Stimulated activated effector memory CD8-positive, alpha-beta T cell treated with anti-CD3 and anti-CD28 coated beads, Interleukin-12 subunit alpha, Interleukin-12 subunit beta, amount 100 ng/mL, for 72 hours (primary cell): ENCODE data around the gene CEACAM4.
A peak's percentile ranks its signal among the peaks of the same experiment; 100 is the strongest.
"Not testable (repeated sequence)": the region's sequence is repeated elsewhere in the genome, so short reads cannot be mapped to it uniquely, and the experiment has no call there.

Source experiments
- ATAC-seq: fragments of 150-1000 bp; cut with Tn5 transposase; 2 replicates; pipeline ENCODE4 v1.10.0; 2021
- DNase-seq, 2 donors: peaks; one replicate each; pipeline ENCODE4 v3.0.0; 2021 to 2022; ENCODE audit warnings: low spot score in 2 of 2
- H3K27ac Mint-ChIP-seq: one replicate; pipeline ENCODE4 v1.8.0; 2022; ENCODE audit warnings: mild to moderate bottlenecking, mixed read lengths
- H3K36me3 Mint-ChIP-seq: one replicate; pipeline ENCODE4 v1.8.0; 2022; ENCODE audit warnings: mild to moderate bottlenecking, mixed read lengths
- H3K4me1 Mint-ChIP-seq: one replicate; pipeline ENCODE4 v1.8.0; 2022; ENCODE audit warnings: mixed read lengths
- H3K4me3 Mint-ChIP-seq: one replicate; pipeline ENCODE4 v1.8.0; 2022; ENCODE audit warnings: mild to moderate bottlenecking, mixed read lengths
- H3K9me3 Mint-ChIP-seq: one replicate; pipeline ENCODE4 v1.8.0; 2022; ENCODE audit warnings: mixed read lengths

CEACAM4 gene

GRCh38 chr19:41626877-41627276 lies at the start of gene CEACAM4:
CEACAM4 (minus strand) TSS chr19:41627074; CDS start chr19:41626963, 111 bp downstream.
- ATAC-seq (no peak), DNase-seq (no peak)
- Mint-ChIP-seq H3K9me3 (no peaks in the 10 kb centered on the region), H3K4me1 (no peaks in the 10 kb centered on the region), H3K36me3 (no peaks in the 10 kb centered on the region), H3K4me3 (no peak within 1 kb of the TSS), H3K27ac (peak within 1 kb of the TSS; percentile 23)

- Mint-ChIP-seq H3K36me3 (no peaks in the 10 kb centered on the region), H3K9me3 (peaks cover 3% of the 10 kb centered on the region), H3K4me3 (no peak overlapping the region), H3K27ac (no peak overlapping the region), H3K4me1 (no peaks in the 10 kb centered on the region)
- no peak for ATAC-seq
- no peak for DNase-seq
Measured at GRCh38 chr19:41671486-41671885, 44.6 kb upstream of the CEACAM4 start.

GRCh38 chr19:41670755-41671154 lies 43.9 kb upstream of the CEACAM4 start:
- no peak overlapping the region for H3K4me3 Mint-ChIP-seq
- H3K9me3 Mint-ChIP-seq = peaks cover 3% of the 10 kb centered on the region
- H3K27ac Mint-ChIP-seq = no peak overlapping the region
- H3K36me3 Mint-ChIP-seq = no peaks in the 10 kb centered on the region
- H3K4me1 Mint-ChIP-seq = no peaks in the 10 kb centered on the region
- no peak for DNase-seq
- ATAC-seq = no peak

DNA sequence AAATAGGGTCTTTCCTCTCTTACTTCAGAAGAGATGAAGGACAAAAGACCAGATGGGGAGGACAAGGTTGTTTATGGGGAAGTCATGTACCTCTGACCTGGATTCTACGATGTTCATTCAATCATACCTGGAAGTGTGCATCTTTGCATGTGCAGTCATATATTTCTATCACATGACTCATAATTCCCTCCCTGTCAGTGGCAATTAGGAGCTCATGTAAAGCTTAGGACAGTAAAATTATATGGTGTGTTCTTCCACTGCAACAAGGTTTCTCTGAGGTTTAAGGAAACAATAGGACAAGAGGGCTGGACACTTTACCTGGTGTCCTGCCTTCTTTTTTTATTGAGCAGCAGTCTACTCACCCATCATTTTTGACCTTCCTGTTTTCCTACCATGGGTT lies 41.4 kb upstream of the CEACAM4 start:
- Mint-ChIP-seq H3K9me3 (peaks cover 8% of the 10 kb centered on the region), H3K36me3 (no peaks in the 10 kb centered on the region), H3K27ac (no peak overlapping the region), H3K4me1 (no peaks in the 10 kb centered on the region), H3K4me3 (no peak overlapping the region)
- DNase-seq (no peak), ATAC-seq (no peak)

DNA sequence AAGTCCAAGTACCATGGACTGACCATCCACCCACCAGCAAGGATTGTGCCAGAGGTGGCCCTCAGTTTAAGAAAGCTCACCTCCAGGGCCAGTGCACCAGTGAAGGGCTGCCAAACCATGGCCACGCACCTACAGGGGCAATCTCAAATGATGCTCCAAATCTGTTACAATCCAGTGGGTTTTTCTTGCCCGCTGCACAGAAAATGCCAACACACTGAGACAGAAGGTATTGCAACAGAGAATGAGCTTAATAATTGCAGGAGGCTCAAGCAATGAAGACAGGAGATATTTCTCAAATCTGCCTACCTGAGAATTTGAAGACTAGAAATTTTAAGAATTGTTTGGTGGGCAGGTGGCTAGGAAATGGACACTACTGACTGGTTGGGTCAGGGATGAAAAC lies 39.2 kb upstream of the CEACAM4 start:
- DNase-seq (no peak), ATAC-seq (no peak)
- no peak overlapping the region for H3K27ac Mint-ChIP-seq
- H3K4me1 Mint-ChIP-seq = no peaks in the 10 kb centered on the region
- peaks cover 8% of the 10 kb centered on the region for H3K9me3 Mint-ChIP-seq
- no peaks in the 10 kb centered on the region for H3K36me3 Mint-ChIP-seq
- H3K4me3 Mint-ChIP-seq = no peak overlapping the region

GRCh38 chr19:41657157-41657556 lies 30.3 kb upstream of the CEACAM4 start:
- Mint-ChIP-seq H3K4me1 (peaks cover 18% of the 10 kb centered on the region), H3K36me3 (no peaks in the 10 kb centered on the region), H3K9me3 (peaks cover 5% of the 10 kb centered on the region), H3K27ac (peak overlapping the region; percentile 85), H3K4me3 (peak overlapping the region; percentile 11)
- ATAC-seq (peak; percentile 48), DNase-seq (no peak)

DNA sequence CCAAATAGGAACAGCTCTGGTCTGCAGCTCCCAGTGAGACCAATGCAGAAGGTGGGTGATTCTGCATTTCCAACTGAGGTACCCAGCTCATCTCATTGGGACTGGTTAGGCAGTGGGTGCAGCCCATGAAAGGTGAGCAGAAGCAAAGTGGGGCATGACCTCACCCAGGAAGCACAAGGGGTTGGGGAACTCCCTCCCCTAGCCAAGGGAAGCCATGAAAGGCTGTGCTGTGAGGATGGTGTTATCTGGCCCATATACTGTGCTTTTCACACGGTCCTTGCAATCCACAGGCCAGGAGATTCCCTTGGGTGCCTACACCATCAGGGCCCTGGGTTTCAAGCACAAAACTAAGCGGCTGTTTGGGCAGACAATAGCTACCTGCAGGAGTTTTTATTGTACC lies 29.9 kb upstream of the CEACAM4 start:
- H3K9me3 Mint-ChIP-seq, H3K36me3 Mint-ChIP-seq, DNase-seq: not testable (repeated sequence)
- peak; percentile 83 for ATAC-seq
- peak overlapping the region; percentile 11 for H3K4me3 Mint-ChIP-seq
- H3K4me1 Mint-ChIP-seq = peaks cover 18% of the 10 kb centered on the region
- peak overlapping the region; percentile 85 for H3K27ac Mint-ChIP-seq

- H3K4me3 Mint-ChIP-seq = no peak overlapping the region
- H3K27ac Mint-ChIP-seq = no peak overlapping the region
- H3K9me3 Mint-ChIP-seq = no peaks in the 10 kb centered on the region
Measured at GRCh38 chr19:41652250-41652649, 25.4 kb upstream of the CEACAM4 start.

GRCh38 chr19:41649827-41650226 lies 23.0 kb upstream of the CEACAM4 start:
- ATAC-seq (no peak), DNase-seq (no peak)
- Mint-ChIP-seq H3K4me3 (no peak overlapping the region), H3K4me1 (peaks cover 5% of the 10 kb centered on the region), H3K27ac (no peak overlapping the region), H3K36me3 (no peaks in the 10 kb centered on the region), H3K9me3 (no peaks in the 10 kb centered on the region)

More at GRCh38 chr19:41652250-41652649, 25.4 kb upstream of the CEACAM4 start:
- DNase-seq (no peak), ATAC-seq (no peak)
- Mint-ChIP-seq H3K36me3 (no peaks in the 10 kb centered on the region), H3K4me1 (peaks cover 14% of the 10 kb centered on the region)

DNA sequence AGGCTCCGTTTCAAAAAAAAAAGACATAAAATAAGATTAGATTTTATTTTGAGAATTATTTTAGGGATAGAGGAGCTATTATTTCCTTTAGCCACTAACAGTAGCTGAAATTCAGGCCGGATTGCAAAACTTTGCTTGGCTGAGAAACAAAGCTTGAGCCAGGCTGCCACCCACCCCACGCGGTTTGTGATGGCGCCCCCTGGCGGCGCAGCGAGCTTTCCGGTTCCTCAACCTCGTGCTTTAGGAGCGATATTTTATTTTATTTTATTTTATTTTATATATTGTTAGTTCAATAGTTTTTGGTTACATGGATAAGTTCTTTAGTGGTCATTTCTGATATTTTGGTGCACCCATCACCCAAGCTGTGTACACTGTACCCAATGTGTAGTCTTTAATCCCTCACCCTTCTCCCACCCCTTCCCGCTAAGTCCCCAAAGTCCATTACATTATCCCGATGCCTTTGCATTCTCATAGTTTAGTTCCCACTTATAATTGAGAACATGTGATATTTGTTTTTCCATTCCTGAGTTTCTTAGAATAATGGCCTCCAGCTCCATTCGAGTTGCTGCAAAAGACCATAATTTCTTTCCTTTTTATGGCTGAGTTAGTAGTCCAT lies 19.8 kb upstream of the CEACAM4 start:
- peak; percentile 33 to 69 for DNase-seq

DNA sequence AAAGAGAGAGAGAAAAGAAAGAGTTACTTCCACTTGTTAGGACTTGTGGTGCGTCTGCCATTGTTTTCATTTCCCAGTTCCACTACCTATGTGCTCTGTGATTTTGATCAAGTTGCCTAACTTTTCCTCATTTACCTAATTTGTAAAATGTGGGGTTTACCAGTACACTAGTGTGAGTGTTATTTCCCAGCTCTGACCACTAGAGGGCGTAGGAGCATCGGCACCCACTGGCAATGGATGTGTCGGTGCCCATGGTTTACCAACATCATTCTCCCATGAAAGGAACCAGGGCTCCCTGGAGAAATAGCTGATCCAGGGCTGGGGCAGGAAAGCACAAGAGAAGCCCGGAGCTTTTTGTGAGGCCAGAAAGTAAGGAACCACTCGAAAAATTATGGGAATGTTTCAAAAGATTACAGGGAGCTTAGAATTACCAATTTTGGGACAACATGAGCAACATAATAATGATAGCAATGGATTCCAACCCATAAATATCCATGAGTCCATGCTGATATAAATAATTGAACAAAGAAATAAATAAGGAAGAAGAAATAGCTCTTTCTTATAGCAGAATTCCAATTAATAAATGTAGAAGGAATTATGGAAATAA lies 15.1 kb upstream of the CEACAM4 start:
- Mint-ChIP-seq H3K27ac (no peak overlapping the region), H3K4me3 (no peak overlapping the region), H3K36me3 (no peaks in the 10 kb centered on the region), H3K4me1 (peaks cover 6% of the 10 kb centered on the region), H3K9me3 (no peaks in the 10 kb centered on the region)
- ATAC-seq = peak; percentile 82
- peak; percentile 62 to 81 for DNase-seq

More for the DNA sequence above, 19.8 kb upstream of the CEACAM4 start:
- no peak for ATAC-seq
- Mint-ChIP-seq H3K36me3 (no peaks in the 10 kb centered on the region), H3K27ac (no peak overlapping the region), H3K9me3 (no peaks in the 10 kb centered on the region), H3K4me3 (no peak overlapping the region), H3K4me1 (peaks cover 10% of the 10 kb centered on the region)

- Mint-ChIP-seq H3K4me3 (no peak overlapping the region), H3K9me3 (no peaks in the 10 kb centered on the region), H3K4me1 (peaks cover 6% of the 10 kb centered on the region), H3K36me3 (no peaks in the 10 kb centered on the region), H3K27ac (no peak overlapping the region)
- ATAC-seq (no peak), DNase-seq (no peak)
Measured at GRCh38 chr19:41638641-41639081, 11.8 kb upstream of the CEACAM4 start.

DNA sequence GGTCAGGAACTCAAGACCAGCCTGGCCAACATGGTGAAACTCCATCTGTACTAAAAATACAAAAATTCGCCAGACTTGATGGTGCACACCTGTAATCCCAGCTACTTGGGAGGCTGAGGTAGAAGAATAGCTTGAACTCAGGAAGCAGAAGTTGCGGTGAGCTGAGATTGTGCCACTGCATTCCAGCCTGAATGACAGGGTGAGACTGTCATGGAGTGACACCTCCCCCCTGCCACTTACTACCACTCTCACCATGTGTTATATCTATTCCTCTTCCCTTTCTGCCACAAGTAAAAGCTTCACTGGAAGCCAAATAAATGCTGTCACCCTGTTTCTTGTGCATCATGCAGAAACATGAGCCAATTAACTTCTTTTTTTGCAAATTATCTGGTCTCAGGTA lies 10.6 kb upstream of the CEACAM4 start:
- no peak for DNase-seq
- Mint-ChIP-seq H3K9me3 (no peaks in the 10 kb centered on the region), H3K4me1 (peaks cover 6% of the 10 kb centered on the region), H3K36me3 (no peaks in the 10 kb centered on the region), H3K4me3 (no peak overlapping the region), H3K27ac (no peak overlapping the region)
- ATAC-seq = no peak

- no peak overlapping the region for H3K4me3 Mint-ChIP-seq
- H3K9me3 Mint-ChIP-seq = no peaks in the 10 kb centered on the region
- DNase-seq = no peak
- H3K27ac Mint-ChIP-seq = peak overlapping the region; percentile 23
- H3K36me3 Mint-ChIP-seq = no peaks in the 10 kb centered on the region
- H3K4me1 Mint-ChIP-seq = no peaks in the 10 kb centered on the region
- ATAC-seq = peak; percentile 28
Measured at GRCh38 chr19:41627966-41628675, 1.2 kb upstream of the CEACAM4 start.

DNA sequence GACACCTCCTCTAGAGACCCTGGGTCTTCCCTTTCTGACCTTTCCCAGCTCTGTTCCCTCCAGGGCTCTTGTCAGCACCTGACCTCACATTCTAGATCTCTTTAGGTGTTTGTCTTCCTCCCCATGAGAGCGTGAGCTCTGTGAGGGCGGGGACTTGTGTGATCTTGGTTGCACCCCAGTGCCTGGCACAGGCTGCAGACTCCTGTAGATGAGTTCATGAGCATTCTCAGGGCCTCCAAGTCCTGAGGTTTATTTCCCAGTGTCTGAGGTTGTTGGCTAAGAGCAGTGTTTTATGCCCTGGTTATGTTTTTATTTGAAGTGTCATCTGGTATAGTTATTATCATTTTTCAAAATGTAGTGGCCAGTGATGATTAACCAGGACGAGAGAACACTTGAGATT lies 596 bp downstream of the CEACAM4 start:
- no peak overlapping the region for H3K27ac Mint-ChIP-seq
- no peak for DNase-seq
- ATAC-seq = no peak
- H3K4me1 Mint-ChIP-seq = no peaks in the 10 kb centered on the region
- H3K36me3 Mint-ChIP-seq = no peaks in the 10 kb centered on the region
- no peak overlapping the region for H3K4me3 Mint-ChIP-seq
- H3K9me3 Mint-ChIP-seq = no peaks in the 10 kb centered on the region

DNA sequence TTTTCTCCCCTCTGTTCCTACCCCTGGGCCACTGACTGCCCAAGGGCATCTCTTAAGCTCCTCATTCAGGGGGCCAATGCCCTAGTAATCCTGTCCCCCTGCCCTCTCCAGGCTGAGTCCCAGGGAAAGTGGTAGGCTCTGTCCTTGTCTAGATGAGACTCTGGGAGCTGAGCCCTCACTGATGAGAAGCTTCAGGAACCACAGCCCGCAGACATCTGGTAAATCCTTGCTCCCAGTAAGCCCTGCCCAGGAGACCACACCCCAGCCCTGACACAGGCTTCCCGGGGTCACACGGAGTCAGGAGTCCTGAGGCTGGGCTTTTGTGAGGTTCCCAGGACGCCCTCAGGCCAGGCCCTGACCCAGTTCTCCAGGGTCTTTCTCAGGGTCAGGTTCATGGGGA lies 1.9 kb downstream of the CEACAM4 start:
- no peak for ATAC-seq
- DNase-seq = no peak
- Mint-ChIP-seq H3K36me3 (no peaks in the 10 kb centered on the region), H3K9me3 (no peaks in the 10 kb centered on the region), H3K4me3 (no peak overlapping the region), H3K4me1 (no peaks in the 10 kb centered on the region), H3K27ac (no peak overlapping the region)
